ENCODE measurements around the gene MRPL52. TPM values are rescaled to one million over a fixed set of nuclear protein-coding genes. Genes with fewer than 3 reads are reported as not detected.
"Not testable (repeated sequence)": the region's sequence is repeated elsewhere in the genome, so short reads cannot be mapped to it uniquely, and the experiment has no call there.

The MRPL52 gene
- total RNA-seq, 1 experiment from 2014 or later, result 89.5 TPM

GRCh38 chr14:22854963-22855724, 25.5 kb downstream of the MRPL52 start:
- H3K4me3 ChIP-seq (ENCODE audit: low read depth in 2 of 2, low read length in 2 of 2), result no peak overlapping the region
- no peaks in the 10 kb centered on the region for H3K27me3 ChIP-seq (ENCODE audit: control insufficient read depth, insufficient read depth, low read length)
- TF ChIP-seq SIN3A (IDR thresholded peaks at IDR 0.05; ENCODE audit: borderline replicate concordance, insufficient read depth, low read depth, low read length), result no peak
- no peak for TF ChIP-seq TCF7L2 (IDR thresholded peaks at IDR 0.05; ENCODE audit: low read depth, low read length)
- no peak for TF ChIP-seq REST (IDR thresholded peaks at IDR 0.05; ENCODE audit: insufficient read depth in 1 of 2, low read depth in 2 of 2, low read length in 1 of 2)
- no peak for TF ChIP-seq CTCF (IDR thresholded peaks at IDR 0.05)
- TF ChIP-seq POLR2AphosphoS5 (IDR thresholded peaks at IDR 0.05; ENCODE audit: low read depth, low read length), result no peak
- ChIA-PET POLR2A (no interaction called here), CTCF (interaction anchor here (0.6 to 4.9 kb wide), 5 partner anchors 32 to 291 kb away, joined by 3 to 50 read pairs (median 8); no protein-coding TSS in a partner anchor)
- no peaks in the 10 kb centered on the region for H3K9me3 ChIP-seq (ENCODE audit: control insufficient read depth, insufficient read depth, low read depth, low read length)
- no peak overlapping the region for H3K27ac ChIP-seq (ENCODE audit: low read length)
- no peak for DNase-seq (ENCODE audit: low read depth, low spot score)
- no TSS peak for BruUV-seq (replicated peaks)
- no peaks in the 10 kb centered on the region for H3K4me1 ChIP-seq (ENCODE audit: control insufficient read depth, insufficient read depth, low read length)
- ATAC-seq, result no peak
- no peaks in the 10 kb centered on the region for H3K36me3 ChIP-seq (ENCODE audit: control insufficient read depth, insufficient read depth, low read length)
- intact Hi-C loops (cut with micrococcal nuclease; ENCODE audit: unreplicated experiment) (loop anchor here (10.0 kb wide), 1 partner anchor 200 kb away; no protein-coding TSS in a partner anchor), in situ Hi-C loops (cut with HindIII; ENCODE audit: low pct_unique_long_range_greater_than_20kb, low sequenced_read_pairs) (no loop called here)

- CTCF ChIA-PET, result interaction anchor here (1.0 kb wide), 1 partner anchor 40 kb away, joined by 3 read pairs; no protein-coding TSS in a partner anchor
- Histone ChIP-seq H3K27me3 (ENCODE audit: control insufficient read depth, insufficient read depth, low read length) (no peaks in the 10 kb centered on the region), H3K4me1 (ENCODE audit: control insufficient read depth, insufficient read depth, low read length) (no peaks in the 10 kb centered on the region), H3K36me3 (ENCODE audit: control insufficient read depth, insufficient read depth, low read length) (no peaks in the 10 kb centered on the region), H3K9me3 (ENCODE audit: control insufficient read depth, insufficient read depth, low read depth, low read length) (no peaks in the 10 kb centered on the region), H3K27ac (ENCODE audit: low read length) (no peak overlapping the region), H3K4me3 (ENCODE audit: low read depth in 2 of 2, low read length in 2 of 2) (no peak overlapping the region)
- in situ Hi-C loops (cut with HindIII; ENCODE audit: low pct_unique_long_range_greater_than_20kb, low sequenced_read_pairs) (no loop called here), intact Hi-C loops (cut with micrococcal nuclease; ENCODE audit: unreplicated experiment) (loop anchor here (10.0 kb wide), 1 partner anchor 202 kb away; no protein-coding TSS in a partner anchor)
- ATAC-seq (no peak), DNase-seq (ENCODE audit: low read depth, low spot score) (no peak)
- TF ChIP-seq REST (IDR thresholded peaks at IDR 0.05; ENCODE audit: insufficient read depth in 1 of 2, low read depth in 2 of 2, low read length in 1 of 2) (no peak), TCF7L2 (IDR thresholded peaks at IDR 0.05; ENCODE audit: low read depth, low read length) (no peak), CTCF (IDR thresholded peaks at IDR 0.05) (no peak), SIN3A (IDR thresholded peaks at IDR 0.05; ENCODE audit: borderline replicate concordance, insufficient read depth, low read depth, low read length) (no peak), POLR2AphosphoS5 (IDR thresholded peaks at IDR 0.05; ENCODE audit: low read depth, low read length) (no peak)
- POLR2A ChIA-PET, result no interaction called here
- BruUV-seq (replicated peaks), result no TSS peak
These were observed 26.7 kb downstream of the MRPL52 start for GRCh38 chr14:22856428-22856827.

- H3K9me3 ChIP-seq (ENCODE audit: control insufficient read depth, insufficient read depth, low read depth, low read length); H3K4me3 ChIP-seq (ENCODE audit: low read depth in 2 of 2, low read length in 2 of 2); H3K27ac ChIP-seq (ENCODE audit: low read length); in situ Hi-C loops (cut with HindIII; ENCODE audit: low pct_unique_long_range_greater_than_20kb, low sequenced_read_pairs); intact Hi-C loops (cut with micrococcal nuclease; ENCODE audit: unreplicated experiment); ATAC-seq; BruUV-seq (replicated peaks); H3K27me3 ChIP-seq (ENCODE audit: control insufficient read depth, insufficient read depth, low read length); DNase-seq (ENCODE audit: low read depth, low spot score); H3K36me3 ChIP-seq (ENCODE audit: control insufficient read depth, insufficient read depth, low read length); H3K4me1 ChIP-seq (ENCODE audit: control insufficient read depth, insufficient read depth, low read length): not testable (repeated sequence)
- ChIA-PET CTCF (interaction anchor here (0.6 to 1.1 kb wide), 2 partner anchors 59 to 81 kb away, joined by 3 to 6 read pairs; no protein-coding TSS in a partner anchor), POLR2A (interaction anchor here (0.6 kb wide), 1 partner anchor 25 kb away, joined by 5 read pairs; no protein-coding TSS in a partner anchor)
These were observed 30.7 kb downstream of the MRPL52 start for GRCh38 chr14:22860377-22860776.
